ENCODE data around the gene TLR9. TPM values are rescaled to one million over a fixed set of nuclear protein-coding genes. Genes with fewer than 3 reads are reported as not detected.

Gene TLR9
- total RNA-seq, 1 donor from 2014 or later = 0.26 TPM

GRCh38 chr3:52172262-52172757, 53.1 kb downstream of the TLR9 start:
- no peak for DNase-seq (ENCODE audit: low spot score)

- no peak for DNase-seq (ENCODE audit: low spot score)
Measured at GRCh38 chr3:52171514-52172261, 53.8 kb downstream of the TLR9 start.

Other genes starting within 250 kb of the TLR9 start
- 72.8 TPM for gene ACY1, start 242.1 kb downstream of the TLR9 start, total RNA-seq
- 1,577 TPM for gene RPL29, start 229.8 kb downstream of the TLR9 start, total RNA-seq
- 22.2 TPM for gene DUSP7, start 169.1 kb downstream of the TLR9 start, total RNA-seq
- gene POC1A, start 71.2 kb downstream of the TLR9 start, total RNA-seq = 3.6 TPM
- 144 TPM for gene ALAS1, start 27.5 kb downstream of the TLR9 start, total RNA-seq
- gene TWF2, start 13.5 kb upstream of the TLR9 start, total RNA-seq = 65.3 TPM
- 16.1 TPM for gene PPM1M, start 20.1 kb upstream of the TLR9 start, total RNA-seq
- 81.6 TPM for gene WDR82, start 53.0 kb upstream of the TLR9 start, total RNA-seq
- gene GLYCTK, start 62.2 kb upstream of the TLR9 start, total RNA-seq = 18.7 TPM
- 16.6 TPM for gene DNAH1, start 90.7 kb upstream of the TLR9 start, total RNA-seq
- gene BAP1, start 184.4 kb upstream of the TLR9 start, total RNA-seq = 62.4 TPM
- 11.4 TPM for gene PHF7, start 185.0 kb upstream of the TLR9 start, total RNA-seq
- gene SEMA3G, start 219.5 kb upstream of the TLR9 start, total RNA-seq = 7.5 TPM
- 9.4 TPM for gene TNNC1, start 228.4 kb upstream of the TLR9 start, total RNA-seq
- 140 TPM for gene NISCH, start 230.0 kb upstream of the TLR9 start, total RNA-seq

Data from ureter (tissue), 1 donor.